GM19455 (cell line): ENCODE data around the gene MAD1L1.
"Not testable (repeated sequence)": the region's sequence is repeated elsewhere in the genome, so short reads cannot be mapped to it uniquely, and the experiment has no call there.

Experiments
- ATAC-seq: cut with Tn5 transposase; IDR thresholded peaks from one replicate; pipeline ENCODE4 v1.9.1; 2021; ENCODE audit not compliant: unreplicated experiment

The MAD1L1 gene

DNA sequence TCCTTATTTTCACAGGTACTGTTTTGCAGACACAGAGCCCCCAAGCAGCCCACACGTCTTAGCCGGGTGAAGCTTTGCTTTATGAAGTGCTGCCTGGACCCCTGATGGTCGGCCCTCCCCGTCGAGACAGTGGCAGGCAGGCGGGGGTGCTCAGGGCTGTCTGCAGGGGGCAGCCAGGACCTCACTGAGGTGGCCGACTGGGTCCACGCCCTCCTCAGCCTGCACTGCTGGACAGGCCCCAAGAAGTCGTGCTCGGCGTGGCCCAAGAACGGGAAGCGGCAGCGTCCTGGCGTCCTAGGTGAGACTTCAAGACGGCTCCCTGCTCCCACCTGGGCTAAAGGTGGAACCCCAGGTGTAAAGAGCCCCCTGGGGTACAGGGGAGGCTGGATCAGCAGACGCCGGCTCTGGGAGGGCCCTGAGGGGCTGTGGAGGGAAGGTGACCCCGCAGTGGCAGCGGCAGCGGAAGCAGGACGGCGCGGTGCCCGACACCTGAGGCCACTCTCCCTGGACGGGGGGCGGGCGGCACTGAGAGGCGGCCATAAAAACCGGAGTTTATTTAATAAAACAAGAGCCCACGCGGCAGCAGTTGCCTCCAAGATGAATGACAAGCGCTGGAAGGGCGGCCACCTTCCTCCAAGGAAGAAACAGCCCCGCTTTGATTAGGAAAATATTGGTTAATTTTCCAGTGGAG lies 383.2 kb downstream of the MAD1L1 start:
- ATAC-seq: no peak

DNA sequence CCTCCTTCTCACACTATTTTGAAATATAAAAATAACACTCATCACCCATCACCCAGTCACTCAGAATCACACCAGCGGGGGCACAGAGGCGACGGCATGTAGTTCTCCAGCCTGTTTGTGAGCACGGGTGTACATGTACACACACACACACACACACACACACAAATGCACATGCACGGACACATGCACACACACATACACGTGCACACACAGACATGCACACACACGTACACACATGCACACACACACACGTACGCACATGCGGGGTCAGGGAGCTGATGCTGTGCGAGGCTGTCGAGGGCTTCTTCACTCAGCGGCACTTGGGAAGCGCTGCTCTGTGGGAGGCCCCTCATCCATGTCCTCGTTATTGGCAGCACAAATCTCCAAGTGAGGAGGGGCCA lies 383.8 kb downstream of the MAD1L1 start:
- no peak for ATAC-seq

DNA sequence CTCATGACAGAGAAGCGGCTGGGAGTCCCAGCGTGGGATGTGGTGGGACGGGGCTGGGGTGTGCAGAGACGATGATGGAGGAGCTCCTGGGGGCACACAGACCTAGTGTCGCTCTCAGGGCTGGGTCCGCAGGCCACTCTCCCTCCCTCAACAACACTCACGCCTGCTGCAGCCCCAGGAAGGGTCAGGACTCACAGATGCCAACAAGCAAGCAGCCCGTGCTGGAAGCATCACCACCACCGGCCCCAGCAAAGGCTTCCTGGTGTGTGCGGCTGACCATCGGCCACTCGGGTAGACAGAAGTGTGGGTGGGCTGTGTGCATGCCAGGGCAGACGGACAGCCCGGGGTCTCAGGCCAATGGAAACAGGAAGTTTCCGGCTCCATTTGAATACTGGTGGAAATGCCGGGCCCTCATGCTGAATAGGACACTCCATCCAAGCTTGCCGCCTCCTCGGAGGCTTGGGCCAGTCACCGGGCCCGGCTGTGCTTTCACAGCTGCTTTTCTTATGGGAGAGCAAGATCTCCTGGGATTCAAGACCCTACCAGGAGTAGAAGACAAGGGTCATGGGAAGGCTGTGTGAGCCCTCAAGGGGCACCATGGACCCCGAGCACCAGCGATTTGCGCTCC lies 384.6 kb downstream of the MAD1L1 start:
- no peak for ATAC-seq

DNA sequence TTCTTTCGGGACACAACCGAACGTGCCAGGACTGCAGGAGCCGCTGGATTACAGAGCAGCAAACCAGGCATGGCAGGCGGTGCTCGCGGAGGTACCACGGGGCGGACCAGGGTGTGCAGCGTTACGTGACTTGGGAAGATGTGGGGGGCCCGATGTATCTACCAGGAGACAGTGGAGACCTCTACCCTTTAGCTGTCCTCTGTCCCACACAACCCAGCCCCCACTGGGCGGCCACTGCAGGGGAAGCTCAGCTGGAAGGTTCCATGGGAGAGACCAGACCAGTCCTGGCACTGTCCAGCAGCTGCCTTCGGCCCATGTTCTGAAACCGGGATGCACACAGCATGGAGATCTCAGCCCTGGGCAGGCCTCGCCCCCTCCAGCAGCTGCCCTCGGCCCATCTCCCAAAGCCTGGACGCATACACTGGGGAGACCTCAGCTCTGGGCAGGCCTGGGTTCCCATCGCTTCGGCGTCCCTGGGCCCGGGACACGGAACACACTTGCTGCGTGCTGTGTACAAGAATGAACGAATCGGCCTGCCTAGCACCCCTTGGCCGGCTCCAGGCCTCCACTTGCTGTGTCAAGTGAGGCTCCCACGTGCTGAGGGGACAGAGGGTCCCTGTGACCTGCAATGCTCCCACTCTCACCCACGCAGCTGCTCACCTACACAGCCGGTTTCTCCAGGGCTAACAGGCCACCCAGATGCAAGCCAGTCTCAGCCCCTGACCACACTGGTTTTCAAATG lies 385.3 kb downstream of the MAD1L1 start:
- ATAC-seq: no peak

DNA sequence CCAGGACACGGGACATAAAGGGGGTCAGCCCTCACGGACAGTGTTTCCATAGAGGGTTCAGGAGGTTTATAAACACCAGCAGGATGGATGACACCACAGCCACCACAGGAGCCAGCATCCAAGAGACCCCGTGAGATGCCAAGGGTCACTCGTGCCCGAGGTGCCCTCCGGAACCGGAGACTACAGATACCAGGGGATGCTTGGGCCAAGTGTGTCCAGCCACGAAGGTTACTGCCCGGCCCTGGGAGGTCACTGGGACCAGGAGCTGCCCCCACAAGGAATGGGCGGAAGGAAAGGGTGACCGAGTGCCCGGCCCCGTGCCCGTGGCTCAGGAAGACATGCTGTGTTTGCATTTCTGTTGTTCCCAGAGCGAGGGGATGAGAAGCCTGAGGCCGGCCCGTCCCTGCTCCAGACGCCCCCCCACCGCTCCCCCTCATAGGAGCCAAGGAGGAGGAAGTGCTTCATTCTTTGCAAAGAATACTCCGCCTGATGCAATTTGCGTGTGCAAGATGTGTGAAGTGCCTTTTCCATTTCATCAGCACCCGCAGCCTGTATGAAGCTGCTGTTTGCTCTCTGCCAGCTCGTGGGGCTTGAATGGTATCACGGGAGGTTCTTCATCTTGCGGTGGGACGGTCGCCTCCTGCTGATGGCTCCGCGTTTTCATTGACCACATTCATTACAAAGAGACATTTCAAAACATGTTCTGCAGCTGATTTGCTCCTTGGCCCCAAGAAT lies 386.2 kb downstream of the MAD1L1 start:
- ATAC-seq: no peak

DNA sequence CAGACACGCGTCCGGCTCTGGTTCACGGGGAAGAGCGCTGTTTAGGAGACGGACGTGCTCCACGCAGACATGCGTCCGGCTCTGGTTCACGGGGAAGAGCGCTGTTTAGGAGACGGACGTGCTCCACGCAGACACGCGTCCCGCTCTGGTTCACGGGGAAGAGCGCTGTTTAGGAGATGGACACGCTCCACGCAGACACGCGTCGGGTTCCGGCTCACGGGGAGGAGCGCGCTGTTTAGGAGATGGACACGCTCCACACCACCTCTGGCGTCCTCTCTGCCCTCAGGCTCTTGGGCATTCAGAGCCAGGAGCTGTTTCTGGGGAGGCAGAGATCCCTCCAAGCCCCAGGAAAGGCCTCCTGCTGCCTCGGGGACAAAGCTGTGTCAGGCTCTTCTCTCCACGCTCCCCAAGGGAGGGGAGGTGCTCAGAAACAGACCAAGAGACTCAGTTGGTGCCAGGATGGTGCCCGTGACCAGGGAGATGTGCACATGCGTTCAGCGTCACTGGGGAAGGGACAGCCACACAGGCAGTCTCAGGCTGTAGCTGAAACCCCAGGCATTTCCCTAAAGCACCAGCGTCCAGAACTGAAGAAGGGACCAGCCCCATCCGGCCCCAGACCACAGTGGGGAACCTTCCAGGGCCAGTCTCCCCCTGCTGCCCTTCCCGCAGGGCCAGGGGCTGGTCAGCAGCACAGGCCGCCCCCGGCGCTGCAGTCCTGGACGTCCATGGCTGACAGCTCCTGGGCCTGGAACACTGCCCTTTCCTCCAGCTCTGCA lies 387.0 kb downstream of the MAD1L1 start:
- no peak for ATAC-seq

DNA sequence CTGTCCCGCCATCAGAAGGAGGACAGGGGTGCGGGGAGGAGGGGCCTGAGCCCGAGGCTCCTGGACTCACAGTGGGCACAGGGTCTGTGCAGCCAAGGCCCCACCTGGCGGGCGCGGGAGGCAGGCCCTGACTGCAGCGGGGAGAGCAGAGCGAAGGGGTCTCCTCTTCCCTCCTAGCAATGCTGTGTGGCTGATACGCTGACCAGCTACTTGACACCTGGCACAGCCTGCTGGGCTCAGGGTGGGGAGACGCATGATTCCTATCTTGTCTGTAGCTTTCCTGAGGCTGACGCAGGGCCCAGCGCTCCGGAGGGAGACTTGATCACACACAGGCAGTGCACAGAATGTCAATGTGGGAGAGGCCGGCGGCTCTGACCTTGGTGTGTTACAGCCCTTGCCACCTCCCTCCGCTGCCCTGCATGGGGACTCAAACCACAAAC lies 387.8 kb downstream of the MAD1L1 start:
- ATAC-seq: no peak

DNA sequence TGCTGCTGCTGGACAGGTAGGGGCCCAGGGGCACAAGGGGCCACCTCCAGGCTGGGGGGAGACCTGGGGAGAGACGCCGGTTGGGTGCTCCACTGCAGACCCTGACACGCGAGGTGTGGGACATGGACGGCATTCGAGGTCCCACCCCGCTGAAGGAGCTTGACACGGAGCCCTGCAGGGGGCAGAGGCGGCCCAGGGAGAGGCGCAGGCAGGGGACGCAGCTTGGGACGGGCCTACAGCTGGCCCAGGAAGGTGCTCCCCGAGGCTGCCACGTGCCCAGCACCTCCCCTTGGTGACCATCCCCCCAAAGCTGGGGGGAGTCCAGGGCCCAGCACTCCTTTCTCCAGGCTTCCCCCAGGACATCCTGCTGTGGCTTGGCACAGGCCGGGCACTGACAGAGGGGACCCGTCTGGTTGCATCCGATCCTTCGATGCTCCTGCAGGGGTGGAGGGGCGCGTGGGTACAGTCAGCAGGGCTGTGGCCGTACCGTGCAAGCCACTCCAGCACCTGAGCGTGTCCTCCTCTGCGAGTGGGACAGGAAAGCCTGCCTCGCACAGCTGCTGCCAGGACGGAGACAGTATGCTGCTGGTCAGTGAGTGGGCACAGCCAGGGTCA lies 388.3 kb downstream of the MAD1L1 start:
- no peak for ATAC-seq

DNA sequence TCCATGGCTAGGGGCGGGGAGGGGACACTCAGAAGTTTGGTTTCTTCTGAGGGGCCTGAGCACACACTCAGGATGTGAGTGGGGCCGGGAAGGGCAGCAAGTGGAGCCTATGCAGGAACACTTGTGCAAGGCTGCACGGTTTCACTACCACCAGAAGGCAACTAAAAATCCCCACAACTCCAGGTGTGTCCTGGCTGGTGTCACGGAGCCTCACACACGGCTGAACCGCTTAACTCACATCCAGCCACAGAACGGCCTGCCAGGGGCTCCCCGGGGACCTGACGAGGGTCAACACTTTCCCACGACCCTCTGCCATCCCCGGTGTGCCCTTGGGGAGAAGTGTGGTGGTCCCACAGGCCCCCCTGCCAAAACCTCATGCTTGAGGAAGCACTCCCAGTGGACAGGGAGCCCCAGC lies 388.8 kb downstream of the MAD1L1 start:
- ATAC-seq: no peak

DNA sequence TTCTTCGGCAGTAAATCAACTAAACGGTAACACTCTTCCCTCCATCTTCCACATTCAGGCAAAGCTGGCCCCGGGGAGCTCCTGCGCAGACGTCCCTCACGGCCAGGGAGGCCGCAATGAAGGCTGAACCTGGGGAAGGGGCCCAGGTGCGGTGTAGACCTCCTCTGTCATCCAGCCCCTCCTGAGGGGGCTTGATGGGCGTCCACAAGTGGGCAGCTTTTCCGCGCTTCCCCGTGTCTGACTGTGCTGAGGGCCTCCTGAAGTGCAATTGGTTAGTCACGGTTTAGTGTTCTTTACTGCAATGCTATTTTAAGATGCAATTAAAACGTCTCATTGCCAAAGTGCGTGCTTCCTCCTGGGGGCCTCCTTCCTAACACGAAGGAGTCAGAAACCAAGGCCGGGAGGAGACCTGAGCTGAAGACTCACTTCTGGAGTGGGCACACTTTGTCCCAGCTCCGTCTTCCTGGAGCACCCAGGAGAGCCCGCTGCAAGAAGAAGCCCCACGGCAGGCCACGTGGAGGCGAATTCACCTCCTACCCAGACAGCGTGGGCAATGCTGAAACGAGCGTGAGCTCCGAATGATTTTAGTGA lies 389.4 kb downstream of the MAD1L1 start:
- no peak for ATAC-seq

DNA sequence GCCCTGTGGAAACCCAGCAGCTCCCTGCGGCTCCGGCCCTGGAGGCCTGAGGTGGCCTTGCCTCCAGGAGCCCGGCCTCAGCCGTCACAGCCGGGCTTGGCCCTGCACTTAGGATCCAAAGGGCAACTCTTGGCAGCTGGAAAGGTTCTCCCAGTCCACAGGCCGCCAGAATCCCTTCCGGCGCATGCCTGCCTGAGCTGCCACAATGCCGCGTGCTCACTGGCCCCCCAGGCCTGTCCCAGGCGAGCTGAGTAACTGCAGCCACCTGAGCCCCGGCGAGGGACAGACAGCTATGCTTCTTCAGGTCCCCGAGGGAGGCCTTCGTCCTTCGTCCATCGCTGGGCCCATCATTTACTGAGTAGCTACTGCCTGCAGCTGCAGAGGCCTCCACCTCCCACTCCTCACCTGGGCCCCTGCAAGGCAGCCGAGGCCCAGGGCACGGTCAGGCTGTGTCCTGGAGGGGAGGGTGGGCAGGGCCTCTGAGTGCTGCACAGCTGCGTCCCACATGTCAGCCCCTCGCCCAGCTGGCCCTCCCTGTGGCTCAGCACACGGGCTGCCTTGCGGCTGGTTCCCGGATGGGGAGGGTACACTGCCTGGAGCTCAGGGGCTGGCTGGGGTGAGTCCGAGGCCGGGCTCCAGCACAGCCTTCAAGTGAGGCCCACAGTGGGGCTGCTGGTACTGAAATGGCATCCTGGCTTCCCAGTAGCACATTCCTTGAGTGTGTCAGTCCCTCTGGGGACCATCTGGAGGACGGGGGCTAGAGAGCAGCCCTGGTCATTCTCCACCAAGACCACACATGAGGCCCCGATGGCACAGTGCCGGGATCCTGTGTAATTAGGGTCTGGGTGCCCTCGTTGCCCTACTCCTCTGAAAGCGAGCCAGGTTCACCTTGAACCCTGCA lies 390.2 kb downstream of the MAD1L1 start:
- no peak for ATAC-seq

DNA sequence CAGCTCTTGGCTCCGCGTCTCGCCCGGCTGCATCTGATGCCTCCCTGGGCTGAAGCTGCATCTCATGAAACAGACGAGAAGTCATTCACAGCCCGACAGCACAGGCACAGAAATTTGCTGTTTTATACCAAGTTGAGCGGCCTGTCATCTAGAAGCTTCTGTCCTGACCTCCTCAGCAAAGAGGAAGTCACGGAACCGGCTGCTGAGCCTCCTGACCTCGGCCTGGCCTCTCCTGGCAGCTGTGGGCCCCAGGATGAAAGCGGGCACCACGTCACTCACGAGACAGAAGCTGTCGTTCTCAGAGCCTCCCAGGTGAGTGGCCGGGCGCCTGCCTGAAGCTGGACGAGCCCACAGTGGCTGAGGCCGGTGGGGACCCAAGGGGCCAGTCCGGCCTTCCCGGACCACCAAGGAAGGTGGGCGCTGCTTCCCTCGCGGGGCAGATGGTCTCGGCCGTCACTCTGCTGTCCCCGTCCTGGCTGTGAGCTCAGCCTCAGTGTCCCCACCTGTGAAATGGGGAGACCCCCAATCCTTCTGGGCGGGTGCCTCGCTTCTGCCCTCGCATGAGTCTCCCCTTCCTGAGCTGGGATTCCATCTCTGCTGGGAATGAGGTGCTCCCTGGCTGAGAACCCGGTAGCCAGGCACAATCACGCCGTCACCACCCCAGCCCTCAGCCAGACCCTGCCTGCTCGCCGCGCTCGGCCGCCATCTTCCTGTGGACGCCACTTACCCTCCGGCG lies 391.3 kb downstream of the MAD1L1 start:
- not testable (repeated sequence) for ATAC-seq

DNA sequence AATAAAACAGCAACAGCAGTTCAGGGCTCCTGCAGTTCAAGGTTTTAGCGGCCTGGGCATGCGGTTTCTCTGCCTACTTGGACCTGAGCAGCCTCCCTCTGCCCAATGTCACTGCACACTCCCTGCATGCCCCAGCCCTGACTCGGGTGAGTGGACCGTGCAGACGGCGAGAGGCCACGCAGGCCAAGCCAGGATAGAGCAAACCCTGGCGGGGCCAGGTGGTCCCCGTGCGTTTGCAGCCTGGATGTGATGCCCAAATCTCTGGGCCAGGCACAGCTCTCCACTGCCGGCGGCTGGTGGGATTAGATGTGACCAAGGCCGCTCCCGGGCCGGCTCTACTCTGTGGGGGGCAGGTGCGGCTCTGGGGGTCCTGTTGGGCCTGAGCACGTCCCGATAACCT lies 392.0 kb downstream of the MAD1L1 start:
- not testable (repeated sequence) for ATAC-seq

DNA sequence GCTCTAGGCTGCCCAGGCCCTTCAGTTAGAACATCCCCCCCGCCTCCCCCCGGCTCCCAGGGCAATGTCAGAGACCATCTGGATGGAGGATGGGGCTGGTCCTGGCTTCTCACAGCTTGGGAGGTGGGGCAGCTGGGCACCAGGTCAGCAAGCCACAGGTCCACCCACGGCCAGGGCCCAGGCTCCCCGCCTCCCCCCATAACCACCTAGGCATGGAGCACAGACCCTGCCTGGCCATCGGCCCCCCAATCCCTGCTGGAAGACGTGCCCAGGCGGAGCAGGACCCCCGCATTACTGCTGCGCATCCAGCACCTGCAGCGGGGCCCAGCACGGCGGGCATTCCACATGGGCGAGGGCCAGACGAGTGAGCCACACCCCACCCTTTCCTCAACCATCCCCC lies 393.0 kb downstream of the MAD1L1 start:
- no peak for ATAC-seq

DNA sequence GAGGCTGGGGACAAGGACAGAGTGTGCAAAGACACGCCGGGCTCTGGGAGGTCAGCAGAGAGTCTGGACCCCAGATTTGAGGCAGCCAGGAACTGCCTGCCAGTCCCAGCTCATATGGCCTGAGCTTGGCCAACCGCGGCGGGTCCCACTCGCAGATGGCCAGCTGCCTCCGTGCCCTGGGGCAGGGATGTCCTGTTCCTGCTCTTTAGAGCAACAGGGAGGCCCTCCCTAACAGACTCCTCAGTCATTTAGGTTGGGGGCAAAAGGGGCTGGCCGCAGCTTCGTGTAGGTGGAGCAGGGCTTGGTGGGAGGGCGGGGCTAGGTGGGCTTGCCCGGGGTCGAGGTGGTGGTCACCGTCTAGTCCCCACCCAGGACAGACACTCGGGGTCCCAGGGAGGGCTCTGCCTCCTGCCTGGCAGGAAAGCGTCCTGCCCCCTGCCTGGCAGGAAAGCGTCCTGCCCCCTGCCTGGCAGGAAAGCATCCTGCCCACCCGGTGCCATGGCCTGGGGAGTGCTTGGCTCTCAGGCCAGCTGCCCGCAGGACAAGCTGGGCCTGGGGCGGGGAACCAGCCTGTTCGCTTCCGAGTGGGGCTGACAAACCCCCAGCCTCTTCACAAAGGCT lies 393.7 kb downstream of the MAD1L1 start:
- ATAC-seq: not testable (repeated sequence)

DNA sequence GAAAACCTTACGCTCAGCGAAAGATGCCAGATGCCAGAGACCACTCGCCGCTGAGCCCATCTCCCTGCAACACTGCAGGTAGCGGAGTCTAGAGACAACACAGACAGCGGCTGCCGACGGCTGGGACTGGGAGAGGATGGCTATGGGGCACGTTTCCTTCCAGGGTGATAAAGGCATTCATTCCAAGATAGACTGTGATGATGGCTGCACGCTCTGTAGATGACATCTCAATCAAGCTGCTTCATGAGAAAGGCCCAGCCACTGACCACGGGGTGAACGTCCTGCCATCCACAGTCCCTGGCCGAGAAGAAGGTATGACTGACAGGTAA lies 394.2 kb downstream of the MAD1L1 start:
- ATAC-seq: not testable (repeated sequence)

DNA sequence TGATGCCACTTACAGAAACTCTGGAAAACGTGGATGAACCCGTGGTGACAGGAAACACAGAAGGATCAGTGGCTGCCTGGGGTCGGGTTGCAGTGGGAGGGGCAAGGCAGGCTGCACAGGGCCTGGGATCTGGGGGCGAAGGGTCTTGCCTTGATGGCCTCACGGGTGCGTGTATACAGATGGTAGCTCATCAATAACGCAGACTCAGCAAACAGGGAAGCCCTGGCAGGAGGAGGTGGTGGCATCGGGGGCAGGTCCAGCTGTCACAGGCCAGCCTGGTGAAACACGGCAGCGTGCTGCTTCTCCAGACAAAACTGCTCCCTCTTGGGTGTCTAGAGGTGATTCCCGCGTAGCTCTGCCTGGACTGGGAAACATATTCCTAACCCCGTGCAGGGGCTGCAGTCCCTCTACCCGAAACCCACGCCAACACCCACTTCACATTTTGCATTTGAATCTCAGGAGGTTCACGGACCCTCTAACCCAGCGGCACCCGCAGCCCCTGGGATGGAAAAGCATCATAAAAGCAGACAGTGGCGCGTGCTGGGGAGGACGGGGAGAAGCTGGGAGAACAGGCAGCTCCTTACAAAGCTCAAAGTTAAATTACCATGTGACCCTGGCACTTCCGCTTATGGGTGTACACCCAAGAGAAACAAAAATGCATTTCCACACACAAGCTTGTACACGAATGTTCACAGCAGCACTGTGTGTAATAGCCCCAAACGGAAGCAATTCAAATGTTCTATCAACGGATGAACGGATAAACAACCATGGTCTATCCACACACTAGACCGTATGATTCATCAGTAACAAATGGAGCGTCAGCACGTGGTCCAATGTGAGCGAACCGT lies 394.8 kb downstream of the MAD1L1 start:
- not testable (repeated sequence) for ATAC-seq
